ENCODE results near the gene PCOLCE2. TPM values are rescaled to one million over a fixed set of nuclear protein-coding genes. Genes with fewer than 3 reads are reported as not detected.
"Not testable (repeated sequence)": the region's sequence is repeated elsewhere in the genome, so short reads cannot be mapped to it uniquely, and the experiment has no call there.

PCOLCE2 gene
- total and polyA plus RNA-seq, 12 donors: 1.4 to 18.2 (median 4.3) TPM

DNA sequence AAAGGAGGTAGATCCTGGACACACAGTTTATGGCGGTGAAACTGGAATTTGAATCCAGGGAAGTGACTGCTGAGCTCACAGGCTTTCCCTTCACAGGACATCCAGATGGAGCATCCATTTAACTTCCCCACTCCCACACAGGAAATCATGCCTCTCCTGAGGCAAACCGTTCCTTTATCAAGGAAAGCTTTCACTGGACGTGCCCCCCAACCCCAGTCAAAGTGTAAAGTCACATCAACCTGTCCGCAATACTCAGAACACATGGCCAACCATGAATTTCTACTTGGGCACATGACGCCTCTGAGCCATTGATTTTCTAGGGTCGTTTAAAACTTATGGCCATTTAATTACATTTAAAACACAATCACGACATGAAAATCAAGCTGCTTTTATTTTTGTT lies 2.9 kb downstream of the PCOLCE2 start:
- intact Hi-C loops (cut with DNase I): no loop called here
- TF ChIP-seq POLR2A (IDR thresholded peaks at IDR 0.05): no peak
- TF ChIP-seq, protein P1, sequence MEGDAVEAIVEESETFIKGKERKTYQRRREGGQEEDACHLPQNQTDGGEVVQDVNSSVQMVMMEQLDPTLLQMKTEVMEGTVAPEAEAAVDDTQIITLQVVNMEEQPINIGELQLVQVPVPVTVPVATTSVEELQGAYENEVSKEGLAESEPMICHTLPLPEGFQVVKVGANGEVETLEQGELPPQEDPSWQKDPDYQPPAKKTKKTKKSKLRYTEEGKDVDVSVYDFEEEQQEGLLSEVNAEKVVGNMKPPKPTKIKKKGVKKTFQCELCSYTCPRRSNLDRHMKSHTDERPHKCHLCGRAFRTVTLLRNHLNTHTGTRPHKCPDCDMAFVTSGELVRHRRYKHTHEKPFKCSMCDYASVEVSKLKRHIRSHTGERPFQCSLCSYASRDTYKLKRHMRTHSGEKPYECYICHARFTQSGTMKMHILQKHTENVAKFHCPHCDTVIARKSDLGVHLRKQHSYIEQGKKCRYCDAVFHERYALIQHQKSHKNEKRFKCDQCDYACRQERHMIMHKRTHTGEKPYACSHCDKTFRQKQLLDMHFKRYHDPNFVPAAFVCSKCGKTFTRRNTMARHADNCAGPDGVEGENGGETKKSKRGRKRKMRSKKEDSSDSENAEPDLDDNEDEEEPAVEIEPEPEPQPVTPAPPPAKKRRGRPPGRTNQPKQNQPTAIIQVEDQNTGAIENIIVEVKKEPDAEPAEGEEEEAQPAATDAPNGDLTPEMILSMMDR (IDR thresholded peaks at IDR 0.05): no peak
- 74 to 88% (median 84%) methylated on average over 7 of the region's 7 CpGs for WGBS, 4 donors

DNA sequence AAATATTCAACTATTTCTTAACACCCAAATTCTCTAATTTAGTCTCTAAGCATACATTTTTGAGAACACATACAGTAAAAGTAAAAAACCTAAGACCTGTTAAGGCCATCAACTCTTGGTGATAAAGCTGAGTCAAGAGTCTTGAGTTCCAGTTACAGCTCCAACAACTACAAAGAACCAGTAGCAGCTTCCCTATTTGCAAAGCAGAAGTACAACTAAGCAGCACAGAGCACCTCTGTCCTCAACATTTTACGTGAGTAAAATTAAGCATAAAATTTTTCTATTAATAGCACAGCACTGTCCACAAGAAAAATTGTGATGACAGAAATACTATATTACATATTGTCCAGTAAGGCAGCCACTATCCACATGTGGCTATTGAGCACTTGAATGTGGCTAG lies 4.4 kb downstream of the PCOLCE2 start:
- Histone ChIP-seq H3K4me3 (no peak overlapping the region), H3K36me3 (replicated peaks in 1 of 2) (no peaks in the 10 kb centered on the region), H3K4me1 (replicated peaks in 1 of 2) (peaks cover 8 to 14% of the 10 kb centered on the region in 2 donors), H3K27me3 (peaks cover 22% of the 10 kb centered on the region), H3K9me3 (replicated peaks in 1 of 3) (no peaks in the 10 kb centered on the region), H3K27ac (no peak overlapping the region)
- no peak for DNase-seq
- WGBS, 4 donors: 47 to 56% (median 49%) methylated on average over 1 of the region's 1 CpG
- intact Hi-C loops (cut with DNase I): no loop called here
- TF ChIP-seq, protein P1 (IDR thresholded peaks at IDR 0.05): no peak
- TF ChIP-seq POLR2A (IDR thresholded peaks at IDR 0.05): no peak

More for the DNA sequence above, 2.9 kb downstream of the PCOLCE2 start:
- Histone ChIP-seq H3K4me1 (replicated peaks in 1 of 2) (peaks cover 8 to 14% of the 10 kb centered on the region in 2 donors), H3K9me3 (replicated peaks in 1 of 3) (no peaks in the 10 kb centered on the region), H3K36me3 (replicated peaks in 1 of 2) (no peaks in the 10 kb centered on the region), H3K27ac (no peak overlapping the region), H3K27me3 (peaks cover 26% of the 10 kb centered on the region), H3K4me3 (no peak overlapping the region)
- DNase-seq: no peak

DNA sequence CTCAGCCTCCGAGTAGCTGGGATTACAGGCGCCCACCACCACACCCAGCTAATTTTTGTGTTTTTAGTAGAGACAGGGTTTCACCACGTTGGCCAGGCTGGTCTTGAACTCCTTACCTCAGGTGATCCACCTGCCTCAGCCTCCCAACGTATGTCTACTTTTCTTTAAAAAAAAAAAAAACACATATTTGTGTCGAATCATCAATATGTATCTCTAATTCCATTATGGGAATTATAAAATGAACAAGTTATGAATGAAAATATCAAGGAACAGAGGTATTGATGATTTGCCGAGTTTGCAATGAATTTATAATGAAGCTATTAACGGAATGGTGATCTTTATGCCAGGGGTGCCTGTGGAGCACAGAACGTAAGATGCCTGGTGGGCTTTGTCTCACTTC lies 5.3 kb downstream of the PCOLCE2 start:
- H3K27ac ChIP-seq; DNase-seq; H3K36me3 ChIP-seq (replicated peaks in 1 of 2); H3K4me1 ChIP-seq (replicated peaks in 1 of 2); H3K9me3 ChIP-seq (replicated peaks in 1 of 3); intact Hi-C loops (cut with DNase I); H3K4me3 ChIP-seq: not testable (repeated sequence)
- peaks cover 13% of the 10 kb centered on the region for H3K27me3 ChIP-seq
- WGBS, 4 donors: 74 to 84% (median 80%) methylated on average over 8 of the region's 8 CpGs

DNA sequence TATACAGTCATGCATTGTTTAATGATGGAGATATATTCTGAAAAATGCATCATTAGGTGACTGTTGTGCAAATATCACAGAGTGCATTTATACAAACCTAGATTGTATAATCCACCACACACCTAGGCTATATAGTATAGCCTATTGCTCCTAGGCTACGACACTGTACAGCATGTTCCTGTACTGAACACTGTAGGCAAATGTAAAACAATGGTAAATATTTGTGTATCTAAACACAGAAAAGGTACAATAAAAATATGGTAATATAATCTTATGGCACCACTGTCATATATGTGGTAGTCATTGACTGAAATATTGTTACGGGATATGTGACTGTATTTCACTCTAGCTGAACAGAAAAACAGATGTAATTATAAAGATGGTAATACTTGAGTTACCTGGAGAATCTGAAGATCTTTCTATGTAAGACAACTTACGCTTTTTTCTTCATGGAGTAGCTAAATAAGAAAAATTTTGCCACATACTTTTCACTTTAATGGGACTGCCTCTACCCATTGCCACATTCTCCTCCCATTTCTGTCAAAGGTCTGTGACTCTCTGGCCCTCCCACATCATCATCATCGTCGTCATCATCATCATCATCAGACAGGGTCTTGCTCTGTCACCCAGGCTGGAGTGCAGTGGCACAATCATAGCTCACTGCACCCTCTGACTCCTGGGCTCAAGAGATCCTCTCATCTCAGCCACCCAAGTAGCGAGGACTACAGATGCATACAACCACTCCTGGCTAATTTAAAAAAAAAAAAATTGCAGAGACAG lies 7.2 kb downstream of the PCOLCE2 start:
- Histone ChIP-seq H3K4me1 (replicated peaks in 1 of 2) (no peaks in the 10 kb centered on the region), H3K9me3 (replicated peaks in 1 of 3) (no peaks in the 10 kb centered on the region), H3K27ac (no peak overlapping the region), H3K27me3 (peaks cover 3% of the 10 kb centered on the region), H3K36me3 (replicated peaks in 1 of 2) (no peaks in the 10 kb centered on the region), H3K4me3 (no peak overlapping the region)
- intact Hi-C loops (cut with DNase I): no loop called here
- DNase-seq: no peak
- no peak for TF ChIP-seq POLR2A (IDR thresholded peaks at IDR 0.05)
- TF ChIP-seq, protein P1 (IDR thresholded peaks at IDR 0.05): no peak
- 84 to 90% (median 86%) methylated on average over 6 of the region's 6 CpGs for WGBS, 4 donors

Measured in adrenal gland (tissue), 12 donors.